Activated CD4-positive, alpha-beta T cell treated with anti-CD3 and anti-CD28 coated beads for 36 hours (primary cell): Measurements from ENCODE around the gene PGF. TPM values are rescaled to one million over a fixed set of nuclear protein-coding genes. Genes with fewer than 3 reads are reported as not detected.
"Not testable (repeated sequence)": the region's sequence is repeated elsewhere in the genome, so short reads cannot be mapped to it uniquely, and the experiment has no call there.

Experiments
- ATAC-seq: fragments of 200-7000 bp; cut with Tn5 transposase; one replicate; pipeline ENCODE4 v1.10.0; 2021; ENCODE audit warnings: mild to moderate bottlenecking, moderate library complexity
- CTCF ChIA-PET: fragments of 350-600 bp; sonication (Branson Sonifier 250); formaldehyde crosslinking; loops from one replicate; lab custom pipeline; 2021; ENCODE audit warnings: antibody characterized with exemption; lab: Charles Lee
- POLR2A ChIA-PET: fragments of 350-600 bp; sonication (Branson Sonifier 250); formaldehyde crosslinking; loops from one replicate; lab custom pipeline; 2021; ENCODE audit warnings: antibody characterized with exemption, inconsistent platforms; lab: Charles Lee
- DNase-seq: peaks from one replicate; pipeline ENCODE4 v3.0.0-alpha.2; 2020
- H3K27ac Mint-ChIP-seq: one replicate; pipeline ENCODE4 v1.8.0; 2021; ENCODE audit warnings: mixed read lengths
- H3K27me3 Mint-ChIP-seq: one replicate; pipeline ENCODE4 v1.8.0; 2021; ENCODE audit warnings: mixed read lengths
- H3K36me3 Mint-ChIP-seq: one replicate; pipeline ENCODE4 v1.8.0; 2021; ENCODE audit warnings: low read depth, mixed read lengths
- H3K4me1 Mint-ChIP-seq: one replicate; pipeline ENCODE4 v1.8.0; 2021; ENCODE audit warnings: mixed read lengths
- H3K4me3 Mint-ChIP-seq: one replicate; pipeline ENCODE4 v1.8.0; 2021; ENCODE audit warnings: mild to moderate bottlenecking, moderate library complexity, mixed read lengths
- H3K9me3 Mint-ChIP-seq: one replicate; pipeline ENCODE4 v1.8.0; 2021; ENCODE audit warnings: low read depth, mixed read lengths
- intact Hi-C, 2 experiments: fragments of 100-400 bp; cut with DNase I in 1 of 2; cut with micrococcal nuclease in 1 of 2; formaldehyde crosslinking; loops; one replicate each; pipeline versions ENCODE4 v1.14.2 to v1.15.1; 2022 to 2024; cut with DNase I, micrococcal nuclease
- total RNA-seq, 2 experiments: library from RNA; stranded (reverse); gene quantifications; one replicate each; pipeline ENCODE4 v1.2.3, GENCODE V29; 2021

PGF gene
- total RNA-seq, 2 experiments from 2014 or later, result 0.09 TPM; not detected in 1

- DNase-seq, H3K36me3 Mint-ChIP-seq, H3K27ac Mint-ChIP-seq, H3K9me3 Mint-ChIP-seq, intact Hi-C loops, H3K27me3 Mint-ChIP-seq, POLR2A ChIA-PET, ATAC-seq, H3K4me3 Mint-ChIP-seq: not testable (repeated sequence)
- peaks cover 22% of the 10 kb centered on the region for H3K4me1 Mint-ChIP-seq
- CTCF ChIA-PET, result interaction anchor here (0.6 to 1.9 kb wide), 5 partner anchors 12 to 644 kb away, joined by 3 to 11 read pairs (median 3); partner anchors contain the start of gene YLPM1
These were observed 22.5 kb downstream of the PGF start for GRCh38 chr14:74932936-74933335.

DNA sequence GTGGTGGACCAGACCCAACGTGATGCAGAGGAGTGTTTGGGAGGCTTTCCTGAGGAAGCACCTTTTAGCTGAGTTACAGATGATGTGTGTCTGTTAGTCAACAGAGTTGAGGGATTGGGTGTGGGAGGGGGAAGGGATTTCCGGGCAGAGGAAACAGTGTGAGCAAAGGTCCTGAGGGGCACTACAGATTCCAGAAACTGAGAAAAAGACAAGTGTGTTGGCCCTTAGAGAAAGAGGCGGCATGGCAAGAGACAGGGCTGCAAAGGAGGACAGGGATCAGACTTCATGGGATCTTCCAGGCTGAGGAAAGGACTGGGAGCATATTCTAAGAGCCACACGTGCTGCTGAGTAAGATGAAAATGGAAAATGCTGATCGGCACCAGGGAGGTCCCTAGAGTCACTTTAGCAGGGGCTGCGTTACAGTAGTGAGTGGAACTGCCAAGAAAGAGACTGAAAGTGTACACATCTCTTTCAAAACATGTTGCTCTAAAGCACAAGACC, 22.9 kb downstream of the PGF start:
- POLR2A ChIA-PET, result no interaction called here
- CTCF ChIA-PET, result interaction anchor here (1.0 to 2.1 kb wide), 4 partner anchors 11 to 169 kb away, joined by 3 to 11 read pairs (median 7); partner anchors contain the start of gene YLPM1
- no peak overlapping the region for H3K4me3 Mint-ChIP-seq

GRCh38 chr14:74931744-74932143, 23.7 kb downstream of the PGF start:
- POLR2A ChIA-PET, DNase-seq, intact Hi-C loops, H3K27ac Mint-ChIP-seq, H3K9me3 Mint-ChIP-seq, H3K36me3 Mint-ChIP-seq, H3K27me3 Mint-ChIP-seq, ATAC-seq, H3K4me3 Mint-ChIP-seq: not testable (repeated sequence)
- CTCF ChIA-PET, result interaction anchor here (0.6 to 2.1 kb wide), 6 partner anchors 11 to 214 kb away, joined by 3 to 11 read pairs (median 5); partner anchors contain the start of gene YLPM1
- peaks cover 12% of the 10 kb centered on the region for H3K4me1 Mint-ChIP-seq

More for the DNA sequence above, 22.9 kb downstream of the PGF start:
- ATAC-seq (peak; percentile 57), DNase-seq (no peak)
- no peaks in the 10 kb centered on the region for H3K36me3 Mint-ChIP-seq
- no peaks in the 10 kb centered on the region for H3K27me3 Mint-ChIP-seq
- peak overlapping the region; percentile 12 for H3K27ac Mint-ChIP-seq
- H3K9me3 Mint-ChIP-seq, result no peaks in the 10 kb centered on the region
- intact Hi-C loops, result no loop called here
- peaks cover 19% of the 10 kb centered on the region for H3K4me1 Mint-ChIP-seq

DNA sequence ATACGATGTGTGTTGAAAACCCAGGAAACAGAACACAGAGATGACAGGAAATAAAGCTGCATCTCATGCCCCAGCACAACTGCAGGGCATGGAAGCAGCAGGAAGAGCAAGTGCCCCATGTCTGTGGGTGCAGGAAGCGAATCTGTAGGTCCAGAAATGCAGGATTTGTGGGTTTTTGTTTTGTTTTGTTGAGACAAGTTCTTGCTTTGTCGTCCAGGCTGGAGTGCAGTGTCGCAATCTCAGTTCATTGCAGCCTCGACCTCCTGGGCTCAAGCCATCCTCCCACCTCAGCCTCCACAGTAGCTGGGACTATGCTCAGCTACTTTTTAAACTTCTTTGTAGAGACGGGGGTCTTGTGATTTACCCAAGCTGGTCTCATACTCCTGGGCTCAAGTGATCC, 26.2 kb downstream of the PGF start:
- peaks cover 3% of the 10 kb centered on the region for H3K27me3 Mint-ChIP-seq
- DNase-seq (no peak), ATAC-seq (no peak)
- no peaks in the 10 kb centered on the region for H3K36me3 Mint-ChIP-seq
- H3K9me3 Mint-ChIP-seq, result no peaks in the 10 kb centered on the region
- peaks cover 10% of the 10 kb centered on the region for H3K4me1 Mint-ChIP-seq
- intact Hi-C loops, result no loop called here
- POLR2A ChIA-PET, result interaction anchor here (0.6 kb wide), 1 partner anchor 19 kb away, joined by 3 read pairs; no protein-coding TSS in a partner anchor
- CTCF ChIA-PET, result interaction anchor here (1.0 to 1.3 kb wide), 2 partner anchors 24 to 73 kb away, joined by 3 to 4 read pairs; no protein-coding TSS in a partner anchor
- H3K27ac Mint-ChIP-seq, result no peak overlapping the region
- H3K4me3 Mint-ChIP-seq, result no peak overlapping the region

DNA sequence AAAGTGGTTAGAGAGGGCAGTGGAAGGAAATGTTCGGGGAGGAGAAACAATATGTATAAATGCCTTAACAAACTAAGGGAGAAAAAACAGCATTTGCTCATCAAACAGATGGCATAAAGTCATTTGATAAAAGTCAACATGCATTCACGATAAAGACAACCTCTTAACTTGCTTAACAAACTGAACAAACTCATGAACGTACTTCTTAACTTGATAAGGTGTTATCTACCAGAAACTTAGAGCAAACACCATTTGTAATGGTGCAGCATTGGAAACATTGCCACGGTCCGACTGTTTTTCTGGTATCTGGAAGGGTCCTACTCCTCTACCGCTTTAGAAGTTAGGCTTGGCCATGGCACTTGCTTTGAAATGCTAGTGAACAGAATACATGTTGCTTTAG, 28.2 kb downstream of the PGF start:
- Mint-ChIP-seq H3K4me1 (peaks cover 11% of the 10 kb centered on the region), H3K36me3 (no peaks in the 10 kb centered on the region), H3K4me3 (no peak overlapping the region), H3K27me3 (peaks cover 6% of the 10 kb centered on the region), H3K9me3 (no peaks in the 10 kb centered on the region), H3K27ac (no peak overlapping the region)
- intact Hi-C loops, result no loop called here
- ChIA-PET POLR2A (no interaction called here), CTCF (interaction anchor here (0.9 kb wide), 1 partner anchor 160 kb away, joined by 3 read pairs; no protein-coding TSS in a partner anchor)
- no peak for DNase-seq
- ATAC-seq, result no peak

DNA sequence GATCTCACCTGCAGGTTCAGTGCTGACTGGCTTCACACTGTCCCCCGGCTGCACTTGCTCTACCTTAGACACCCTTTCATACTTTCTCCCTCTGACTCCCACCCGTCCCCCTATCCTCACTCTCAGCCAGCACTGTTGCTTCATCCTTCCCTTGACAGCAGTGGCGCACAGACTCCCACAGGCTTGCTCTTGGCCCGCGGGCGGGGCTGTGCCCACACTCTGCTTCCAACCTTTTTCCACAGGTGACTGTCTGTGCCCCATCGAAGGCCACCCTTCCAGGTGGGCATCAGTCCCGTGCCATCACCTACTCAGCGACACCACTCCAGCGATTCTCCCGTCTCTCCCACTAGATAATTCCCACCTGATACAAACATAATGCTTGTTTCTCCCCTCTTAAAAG, 31.3 kb downstream of the PGF start:
- H3K36me3 Mint-ChIP-seq, result no peaks in the 10 kb centered on the region
- peaks cover 6% of the 10 kb centered on the region for H3K27me3 Mint-ChIP-seq
- no peak overlapping the region for H3K27ac Mint-ChIP-seq
- no peak for ATAC-seq
- H3K9me3 Mint-ChIP-seq, result no peaks in the 10 kb centered on the region
- intact Hi-C loops, result no loop called here
- H3K4me3 Mint-ChIP-seq, result no peak overlapping the region
- CTCF ChIA-PET, result interaction anchor here (1.0 to 3.1 kb wide), 5 partner anchors 10 to 63 kb away, joined by 3 to 23 read pairs (median 7); no protein-coding TSS in a partner anchor
- POLR2A ChIA-PET, result interaction anchor here (0.6 kb wide), 1 partner anchor 61 kb away, joined by 3 read pairs; no protein-coding TSS in a partner anchor
- no peak for DNase-seq
- H3K4me1 Mint-ChIP-seq, result peaks cover 11% of the 10 kb centered on the region

- CTCF ChIA-PET, result interaction anchor here (0.5 to 3.1 kb wide), 14 partner anchors 10 to 140 kb away, joined by 3 to 23 read pairs (median 4); no protein-coding TSS in a partner anchor
- H3K27me3 Mint-ChIP-seq, result peaks cover 6% of the 10 kb centered on the region
- intact Hi-C loops, result loop anchor here in 1 of 2 experiments (1.0 kb wide), 1 partner anchor 42 kb away; the partner anchor contains the start of gene DLST
- H3K9me3 Mint-ChIP-seq, result no peaks in the 10 kb centered on the region
- peak within 1 kb of the TSS; percentile 66 for H3K4me3 Mint-ChIP-seq
- ATAC-seq, result peak; percentile 99
- POLR2A ChIA-PET, result interaction anchor here (0.6 to 1.0 kb wide), 3 partner anchors 38 to 738 kb away, joined by 3 to 5 read pairs (median 3); partner anchors contain the start of gene TTLL5
- DNase-seq, result peak; percentile 86
- H3K4me1 Mint-ChIP-seq, result peaks cover 10% of the 10 kb centered on the region
- peak within 1 kb of the TSS; percentile 39 for H3K27ac Mint-ChIP-seq
- no peaks in the 10 kb centered on the region for H3K36me3 Mint-ChIP-seq
These were observed 32.5 kb downstream of the PGF start, which contains the start of gene RPS6KL1 for GRCh38 chr14:74922752-74923401. TSS of gene RPS6KL1 (minus strand) at chr14:74923260. CDS start at chr14:74921541, 1,719 bp downstream.

- H3K27me3 Mint-ChIP-seq, result peaks cover 6% of the 10 kb centered on the region
- DNase-seq (no peak), ATAC-seq (no peak)
- ChIA-PET POLR2A (interaction anchor here (0.6 to 1.4 kb wide), 2 partner anchors 15 to 739 kb away, joined by 3 to 4 read pairs; partner anchors contain the start of gene TTLL5), CTCF (interaction anchor here (0.6 to 3.1 kb wide), 9 partner anchors 9 to 127 kb away, joined by 3 to 23 read pairs (median 4); no protein-coding TSS in a partner anchor)
- peak overlapping the region; percentile 66 for H3K4me3 Mint-ChIP-seq
- H3K9me3 Mint-ChIP-seq, result no peaks in the 10 kb centered on the region
- no peaks in the 10 kb centered on the region for H3K36me3 Mint-ChIP-seq
- H3K4me1 Mint-ChIP-seq, result peaks cover 10% of the 10 kb centered on the region
- peak overlapping the region; percentile 39 for H3K27ac Mint-ChIP-seq
- intact Hi-C loops, result no loop called here
These were observed 33.2 kb downstream of the PGF start for GRCh38 chr14:74921987-74922751.

- ATAC-seq, result no peak
- POLR2A ChIA-PET, result interaction anchor here (1.4 kb wide), 1 partner anchor 14 kb away, joined by 4 read pairs; no protein-coding TSS in a partner anchor
- Mint-ChIP-seq H3K9me3 (no peaks in the 10 kb centered on the region), H3K36me3 (no peaks in the 10 kb centered on the region), H3K27ac (no peak overlapping the region), H3K4me3 (no peak overlapping the region), H3K27me3 (peaks cover 6% of the 10 kb centered on the region), H3K4me1 (peaks cover 10% of the 10 kb centered on the region)
- DNase-seq, result no peak
- CTCF ChIA-PET, result interaction anchor here (1.1 to 1.5 kb wide), 3 partner anchors 11 to 27 kb away, joined by 3 to 6 read pairs (median 4); no protein-coding TSS in a partner anchor
- intact Hi-C loops, result no loop called here
These were observed 34.3 kb downstream of the PGF start for GRCh38 chr14:74921053-74921620.

DNA sequence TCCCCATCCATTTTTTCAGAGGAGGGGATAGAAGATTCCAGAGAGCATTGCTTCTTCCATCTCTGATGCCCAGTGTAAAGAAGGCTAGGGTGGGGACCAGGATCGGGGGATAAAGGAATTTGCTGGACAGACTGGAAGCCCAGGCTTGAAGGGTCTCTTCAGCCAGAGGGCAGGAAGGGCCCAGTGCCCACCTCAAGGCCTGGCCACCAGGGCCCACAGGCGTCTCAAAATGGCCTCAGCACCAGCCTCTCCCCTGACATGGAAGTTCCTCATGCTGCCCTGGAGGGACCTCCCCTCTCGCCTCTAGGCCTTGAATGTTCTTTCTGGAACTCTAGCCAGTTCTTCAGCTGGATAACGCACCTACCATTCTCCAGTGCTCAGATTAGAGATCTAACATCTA, 35.1 kb downstream of the PGF start:
- ChIA-PET CTCF (interaction anchor here (1.1 to 1.5 kb wide), 3 partner anchors 12 to 26 kb away, joined by 3 to 6 read pairs (median 4); no protein-coding TSS in a partner anchor), POLR2A (interaction anchor here (1.4 kb wide), 1 partner anchor 13 kb away, joined by 4 read pairs; no protein-coding TSS in a partner anchor)
- no peaks in the 10 kb centered on the region for H3K9me3 Mint-ChIP-seq
- H3K27ac Mint-ChIP-seq, result no peak overlapping the region
- H3K36me3 Mint-ChIP-seq, result no peaks in the 10 kb centered on the region
- DNase-seq (no peak), ATAC-seq (no peak)
- intact Hi-C loops, result no loop called here
- H3K4me1 Mint-ChIP-seq, result peaks cover 10% of the 10 kb centered on the region
- H3K4me3 Mint-ChIP-seq, result no peak overlapping the region
- H3K27me3 Mint-ChIP-seq, result peaks cover 3% of the 10 kb centered on the region
